ENCODE data around the gene OR2B2.
A peak's percentile ranks its signal among the peaks of the same experiment; 100 is the strongest.

Gene OR2B2

GRCh38 chr6:27873021-27873940, 38.9 kb downstream of the OR2B2 start:
- no peaks in the 10 kb centered on the region for H3K9me3 ChIP-seq (ENCODE audit: insufficient read depth, low read depth, low read length)
- TF ChIP-seq CTCF (conservative IDR thresholded peaks at IDR 0.05; ENCODE audit: low read length) = no peak
- no peak for TF ChIP-seq EZH2phosphoT487 (IDR thresholded peaks at IDR 0.05; ENCODE audit: borderline replicate concordance)
- H3K4me1 ChIP-seq (ENCODE audit: insufficient read depth, low read length, poor library complexity, severe bottlenecking) = peaks cover 44% of the 10 kb centered on the region
- no peaks in the 10 kb centered on the region for H3K27me3 ChIP-seq (ENCODE audit: insufficient read depth, low read length, poor library complexity, severe bottlenecking)
- peak overlapping the region; percentile 47; the same call in 1 of the 2 replicates for H2AFZ ChIP-seq (ENCODE audit: low read length)
- no peaks in the 10 kb centered on the region for H3K9me2 ChIP-seq (replicated peaks; ENCODE audit: low read depth, low read length)
- no peaks in the 10 kb centered on the region for H3K79me2 ChIP-seq (ENCODE audit: insufficient read depth, low read length)
- peak overlapping the region; percentile 86 for H3K4me2 ChIP-seq (ENCODE audit: low read depth, low read length, poor library complexity, severe bottlenecking)
- no peaks in the 10 kb centered on the region for H3K36me3 ChIP-seq (ENCODE audit: insufficient read depth, low read length)
- peaks cover 25% of the 10 kb centered on the region for H3F3A ChIP-seq (ENCODE audit: low read depth)
- H3K9ac ChIP-seq (ENCODE audit: low read depth, low read length, poor library complexity, severe bottlenecking) = peak overlapping the region; percentile 96
- no peaks in the 10 kb centered on the region for H4K20me1 ChIP-seq (ENCODE audit: insufficient read depth, low read length, poor library complexity, severe bottlenecking)
- H3K4me3 ChIP-seq (ENCODE audit: low read length, poor library complexity, severe bottlenecking) = peak overlapping the region; percentile 82

GRCh38 chr6:27872642-27873020, 39.6 kb downstream of the OR2B2 start:
- Histone ChIP-seq H3K9me3 (ENCODE audit: insufficient read depth, low read depth, low read length) (no peaks in the 10 kb centered on the region), H3K4me2 (ENCODE audit: low read depth, low read length, poor library complexity, severe bottlenecking) (peak overlapping the region; percentile 86), H3K9ac (ENCODE audit: low read depth, low read length, poor library complexity, severe bottlenecking) (peak overlapping the region; percentile 96), H4K20me1 (ENCODE audit: insufficient read depth, low read length, poor library complexity, severe bottlenecking) (no peaks in the 10 kb centered on the region), H3K27me3 (ENCODE audit: insufficient read depth, low read length, poor library complexity, severe bottlenecking) (no peaks in the 10 kb centered on the region), H3K4me3 (ENCODE audit: low read length, poor library complexity, severe bottlenecking) (peak overlapping the region; percentile 82), H3K9me2 (replicated peaks; ENCODE audit: low read depth, low read length) (no peaks in the 10 kb centered on the region), H3K79me2 (ENCODE audit: insufficient read depth, low read length) (no peaks in the 10 kb centered on the region), H3K4me1 (ENCODE audit: insufficient read depth, low read length, poor library complexity, severe bottlenecking) (peaks cover 50% of the 10 kb centered on the region), H2AFZ (ENCODE audit: low read length) (no peak overlapping the region), H3K36me3 (ENCODE audit: insufficient read depth, low read length) (no peaks in the 10 kb centered on the region), H3F3A (ENCODE audit: low read depth) (peaks cover 25% of the 10 kb centered on the region)
- TF ChIP-seq CTCF (conservative IDR thresholded peaks at IDR 0.05; ENCODE audit: low read length) (no peak), EZH2phosphoT487 (IDR thresholded peaks at IDR 0.05; ENCODE audit: borderline replicate concordance) (no peak)

GRCh38 chr6:27871924-27872638, 40.1 kb downstream of the OR2B2 start:
- TF ChIP-seq CTCF (conservative IDR thresholded peaks at IDR 0.05; ENCODE audit: low read length) = peak; percentile 56
- TF ChIP-seq EZH2phosphoT487 (IDR thresholded peaks at IDR 0.05; ENCODE audit: borderline replicate concordance) = no peak
- H4K20me1 ChIP-seq (ENCODE audit: insufficient read depth, low read length, poor library complexity, severe bottlenecking) = no peaks in the 10 kb centered on the region
- H3K4me1 ChIP-seq (ENCODE audit: insufficient read depth, low read length, poor library complexity, severe bottlenecking) = peaks cover 51% of the 10 kb centered on the region
- H3K4me3 ChIP-seq (ENCODE audit: low read length, poor library complexity, severe bottlenecking) = peak overlapping the region; percentile 82
- H3K9me3 ChIP-seq (ENCODE audit: insufficient read depth, low read depth, low read length) = no peaks in the 10 kb centered on the region
- no peaks in the 10 kb centered on the region for H3K9me2 ChIP-seq (replicated peaks; ENCODE audit: low read depth, low read length)
- no peak overlapping the region for H2AFZ ChIP-seq (ENCODE audit: low read length)
- peaks cover 25% of the 10 kb centered on the region for H3F3A ChIP-seq (ENCODE audit: low read depth)
- H3K4me2 ChIP-seq (ENCODE audit: low read depth, low read length, poor library complexity, severe bottlenecking) = peak overlapping the region; percentile 86
- H3K36me3 ChIP-seq (ENCODE audit: insufficient read depth, low read length) = no peaks in the 10 kb centered on the region
- no peaks in the 10 kb centered on the region for H3K27me3 ChIP-seq (ENCODE audit: insufficient read depth, low read length, poor library complexity, severe bottlenecking)
- H3K79me2 ChIP-seq (ENCODE audit: insufficient read depth, low read length) = no peaks in the 10 kb centered on the region
- H3K9ac ChIP-seq (ENCODE audit: low read depth, low read length, poor library complexity, severe bottlenecking) = peak overlapping the region; percentile 96

Measured in Loucy (cell line).